Gastrocnemius medialis (tissue), 4 donors: ENCODE results near the gene CARD9.

Experiments
- POLR2A ChIP-seq, 2 donors: fragments of 450-650 bp; IDR thresholded peaks; one replicate each; pipeline ENCODE4 v1.6.1; 2017; ENCODE audit warnings: antibody characterized with exemption in 2 of 2, mild to moderate bottlenecking in 2 of 2, moderate library complexity in 2 of 2
- TF ChIP-seq, protein P1 (sequence below), 5 experiments: fragments of 450-650 bp in 3 of 5; fragments of 200-600 bp in 2 of 5; sonication (generic) in 2 of 5; IDR thresholded peaks in 4 of 5; conservative IDR thresholded peaks in 1 of 5; 1 replicate in 4 of 5; 2 replicates in 1 of 5; pipeline ENCODE4 v1.5.1; 2016 to 2019; ENCODE audit warnings: antibody characterized with exemption in 5 of 5, mild to moderate bottlenecking in 3 of 5, moderate library complexity in 3 of 5

DNA sequence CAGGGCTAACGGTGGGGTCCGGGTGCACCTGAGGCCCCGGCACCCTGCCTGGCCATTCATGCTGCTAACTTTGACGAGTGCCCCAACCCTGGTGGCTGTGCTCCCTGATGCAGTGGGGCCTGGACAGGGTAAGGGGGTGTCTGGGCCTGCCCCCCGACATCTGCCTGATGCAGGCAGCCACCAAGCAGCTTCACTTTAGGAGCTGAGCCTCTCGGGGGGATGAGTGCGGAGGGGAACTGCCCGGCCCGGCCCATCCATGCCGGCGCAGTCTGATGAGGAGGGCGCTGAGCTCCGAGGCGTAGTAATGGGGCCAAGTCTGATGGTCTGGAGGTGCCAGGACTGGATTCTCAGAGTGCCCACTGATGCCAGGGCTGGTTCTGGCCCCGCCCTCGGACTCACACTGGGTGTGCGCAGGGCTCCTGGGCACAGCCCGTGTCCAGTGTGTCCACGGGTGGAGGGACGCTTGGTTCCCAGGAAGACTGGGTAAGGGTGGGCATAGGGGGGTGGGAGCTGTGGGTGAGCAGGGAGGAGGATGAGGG, 26.5 kb downstream of the CARD9 start:
- TF ChIP-seq, protein P1, sequence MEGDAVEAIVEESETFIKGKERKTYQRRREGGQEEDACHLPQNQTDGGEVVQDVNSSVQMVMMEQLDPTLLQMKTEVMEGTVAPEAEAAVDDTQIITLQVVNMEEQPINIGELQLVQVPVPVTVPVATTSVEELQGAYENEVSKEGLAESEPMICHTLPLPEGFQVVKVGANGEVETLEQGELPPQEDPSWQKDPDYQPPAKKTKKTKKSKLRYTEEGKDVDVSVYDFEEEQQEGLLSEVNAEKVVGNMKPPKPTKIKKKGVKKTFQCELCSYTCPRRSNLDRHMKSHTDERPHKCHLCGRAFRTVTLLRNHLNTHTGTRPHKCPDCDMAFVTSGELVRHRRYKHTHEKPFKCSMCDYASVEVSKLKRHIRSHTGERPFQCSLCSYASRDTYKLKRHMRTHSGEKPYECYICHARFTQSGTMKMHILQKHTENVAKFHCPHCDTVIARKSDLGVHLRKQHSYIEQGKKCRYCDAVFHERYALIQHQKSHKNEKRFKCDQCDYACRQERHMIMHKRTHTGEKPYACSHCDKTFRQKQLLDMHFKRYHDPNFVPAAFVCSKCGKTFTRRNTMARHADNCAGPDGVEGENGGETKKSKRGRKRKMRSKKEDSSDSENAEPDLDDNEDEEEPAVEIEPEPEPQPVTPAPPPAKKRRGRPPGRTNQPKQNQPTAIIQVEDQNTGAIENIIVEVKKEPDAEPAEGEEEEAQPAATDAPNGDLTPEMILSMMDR (IDR thresholded peaks at IDR 0.05 in 4 of 5, conservative IDR thresholded peaks at IDR 0.05 in 1 of 5), result no peak
- TF ChIP-seq POLR2A (IDR thresholded peaks at IDR 0.05), result no peak
